NCI-H2171 treated with DMSO at 0.1 percent for 48 hours (cell line): ENCODE data around the gene SFMBT2.
"Not testable (repeated sequence)": the region's sequence is repeated elsewhere in the genome, so short reads cannot be mapped to it uniquely, and the experiment has no call there.

ENCODE experiments used
- DNase-seq: peaks from one replicate; lab custom pipeline; 2025; lab: John Stamatoyannopoulos, UW

Gene SFMBT2

DNA sequence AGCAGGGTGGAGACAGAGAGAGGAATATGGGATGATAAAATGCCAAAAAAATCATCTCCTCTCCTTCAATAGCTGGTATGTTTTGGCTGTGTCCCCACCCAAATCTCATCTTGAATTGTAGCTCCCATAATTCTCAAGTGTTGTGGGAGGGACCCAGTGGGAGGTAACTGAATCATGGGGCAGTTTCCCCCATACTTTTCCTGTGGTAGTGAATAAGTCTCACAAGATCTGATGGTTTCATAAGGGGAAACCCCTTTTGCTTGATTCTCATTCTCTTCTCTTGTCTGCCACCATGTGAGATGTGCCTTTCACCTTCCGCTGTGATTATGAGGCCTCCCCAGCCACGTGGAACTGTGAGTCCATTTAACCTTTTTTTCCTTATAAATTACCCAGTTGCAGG, 226.7 kb downstream of the SFMBT2 start:
- DNase-seq, result not testable (repeated sequence)

DNA sequence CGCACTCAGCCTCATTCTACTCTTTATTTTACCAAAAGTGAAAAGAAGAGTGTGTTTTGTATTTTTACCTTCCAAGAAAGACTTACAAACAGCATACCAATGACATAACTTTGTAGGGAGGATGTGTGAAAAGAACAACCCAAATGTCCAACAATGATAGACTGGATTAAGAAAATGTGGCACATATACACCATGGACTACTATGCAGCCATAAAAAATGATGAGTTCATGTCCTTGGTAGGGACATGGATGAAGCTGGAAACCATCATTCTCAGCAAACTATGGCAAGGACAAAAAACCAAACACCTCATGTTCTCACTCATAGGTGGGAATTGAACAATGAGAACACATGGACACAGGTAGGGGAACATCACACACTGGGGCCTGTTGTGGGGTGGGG, 228.5 kb downstream of the SFMBT2 start:
- not testable (repeated sequence) for DNase-seq

GRCh38 chr10:7181420-7181819, 229.4 kb downstream of the SFMBT2 start:
- no peak for DNase-seq

DNA sequence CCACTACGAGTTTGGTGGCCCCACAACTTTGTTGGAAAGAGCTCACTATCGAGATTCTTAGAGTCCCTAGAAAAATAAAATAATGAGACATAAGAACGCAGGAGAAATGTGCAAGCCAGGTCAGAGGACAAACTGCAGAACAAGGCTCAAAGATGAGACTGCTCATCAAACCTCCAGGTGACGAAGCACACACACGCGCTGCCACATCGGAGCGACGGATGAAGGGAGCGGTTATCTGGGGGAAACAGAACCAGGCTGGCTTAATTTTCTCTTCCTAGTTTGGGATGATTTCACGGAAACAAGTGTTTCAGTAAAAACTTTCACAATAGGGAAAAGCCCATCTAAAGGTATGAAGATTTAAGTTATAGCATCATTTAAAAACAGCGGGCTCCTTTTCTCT, 231.3 kb downstream of the SFMBT2 start:
- no peak for DNase-seq

DNA sequence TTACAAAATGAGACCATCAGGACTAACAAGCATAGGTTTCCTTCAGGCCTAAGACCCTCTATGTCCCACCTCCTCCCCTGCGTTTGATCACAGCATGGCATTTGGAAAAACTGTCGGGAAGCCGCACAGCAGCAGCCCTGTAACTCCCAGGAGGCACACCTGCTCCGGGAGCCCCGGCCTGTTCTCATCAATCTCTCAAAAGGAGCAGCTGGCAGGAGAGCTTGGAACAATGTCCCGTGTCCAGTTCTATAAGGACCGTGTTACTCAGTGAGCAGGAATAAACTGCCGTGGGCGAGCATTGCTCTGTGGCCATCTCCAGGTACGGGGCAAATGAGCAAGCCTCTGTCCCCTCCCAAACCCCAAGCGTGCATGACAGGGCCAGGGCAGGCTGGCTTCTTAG, 236.9 kb downstream of the SFMBT2 start:
- no peak for DNase-seq

- no peak for DNase-seq
Observed at GRCh38 chr10:7171825-7172224, 239.0 kb downstream of the SFMBT2 start.

- DNase-seq, result no peak
Observed at GRCh38 chr10:7170626-7171322, 240.1 kb downstream of the SFMBT2 start.

- no peak for DNase-seq
Observed at GRCh38 chr10:7168414-7168813, 242.4 kb downstream of the SFMBT2 start.

GRCh38 chr10:7165500-7166177, 245.2 kb downstream of the SFMBT2 start:
- DNase-seq, result no peak

DNA sequence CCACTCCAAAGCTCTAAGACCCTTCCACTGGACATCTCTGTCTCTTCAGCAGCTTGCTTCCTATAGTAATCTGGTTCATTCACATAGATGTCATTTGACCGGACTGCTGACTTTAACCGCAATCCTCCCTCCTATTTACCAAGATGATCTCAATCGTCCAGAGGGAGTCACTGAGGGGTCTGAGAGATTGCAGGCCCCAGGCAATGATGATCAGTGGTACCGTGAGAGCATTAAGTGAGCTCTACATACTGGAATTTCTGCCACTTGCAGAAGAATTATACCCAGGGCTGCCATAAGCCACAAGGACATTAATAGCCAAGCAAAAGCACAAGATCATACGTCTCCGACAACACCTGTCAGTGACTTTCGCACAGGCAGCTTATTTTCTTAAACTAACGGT, 245.9 kb downstream of the SFMBT2 start:
- DNase-seq, result no peak

GRCh38 chr10:7162331-7162730, 248.5 kb downstream of the SFMBT2 start:
- DNase-seq, result no peak

DNA sequence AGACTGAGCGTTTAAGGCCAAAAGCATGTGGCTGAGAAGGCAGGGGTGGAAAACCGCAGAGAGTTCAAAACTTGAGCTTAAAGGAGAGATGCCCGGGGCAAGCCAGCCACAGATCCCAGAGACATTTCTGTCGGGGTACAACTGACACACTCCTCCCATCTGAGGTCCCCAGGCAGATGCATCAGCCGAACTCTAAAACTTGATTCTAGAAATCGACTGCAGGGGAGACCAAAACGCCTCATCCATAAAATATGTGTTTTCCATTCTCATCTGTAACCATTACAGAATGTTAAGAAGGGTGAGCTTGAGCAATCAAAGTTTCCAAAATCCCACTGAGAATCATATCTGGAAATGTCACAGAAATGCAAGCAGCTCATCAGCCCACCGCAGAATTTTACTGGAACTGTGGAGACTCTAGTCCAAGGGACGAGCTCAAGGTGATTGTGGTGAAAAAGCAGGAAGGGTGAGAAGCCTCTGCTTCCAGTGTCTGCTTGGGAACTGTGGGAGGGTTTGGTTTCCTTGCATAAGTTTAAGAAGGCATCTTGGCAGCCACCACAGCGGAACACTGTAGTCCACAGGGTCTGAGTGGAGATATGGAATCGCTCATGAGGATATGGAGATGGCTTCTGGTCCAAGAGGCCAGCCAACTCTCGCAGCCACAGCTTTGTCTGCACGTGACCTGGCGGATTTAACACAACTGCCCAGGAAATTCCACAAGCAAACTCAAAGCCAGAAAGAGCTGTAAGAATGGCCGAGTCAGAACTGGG, 249.2 kb downstream of the SFMBT2 start:
- DNase-seq, result no peak

DNA sequence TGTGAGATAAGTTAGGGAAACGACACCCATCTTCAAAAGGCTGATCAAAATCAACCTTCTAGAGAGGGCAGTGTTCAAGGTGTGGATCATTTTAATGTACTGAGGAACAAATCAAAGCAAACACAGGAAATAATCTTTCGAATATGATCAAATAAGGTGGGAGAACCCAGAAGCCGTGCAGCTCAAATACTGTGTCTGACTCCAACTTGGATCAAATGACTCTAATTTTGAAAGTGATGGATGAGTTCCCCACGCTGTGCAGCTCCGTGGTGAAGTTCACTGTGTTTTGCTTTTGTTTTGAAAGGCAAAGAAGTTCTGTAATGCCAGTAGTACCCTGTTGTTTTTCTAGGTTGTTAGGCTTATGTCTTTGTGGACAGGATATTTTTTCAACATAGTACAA, 250.9 kb downstream of the SFMBT2 start:
- no peak for DNase-seq

DNA sequence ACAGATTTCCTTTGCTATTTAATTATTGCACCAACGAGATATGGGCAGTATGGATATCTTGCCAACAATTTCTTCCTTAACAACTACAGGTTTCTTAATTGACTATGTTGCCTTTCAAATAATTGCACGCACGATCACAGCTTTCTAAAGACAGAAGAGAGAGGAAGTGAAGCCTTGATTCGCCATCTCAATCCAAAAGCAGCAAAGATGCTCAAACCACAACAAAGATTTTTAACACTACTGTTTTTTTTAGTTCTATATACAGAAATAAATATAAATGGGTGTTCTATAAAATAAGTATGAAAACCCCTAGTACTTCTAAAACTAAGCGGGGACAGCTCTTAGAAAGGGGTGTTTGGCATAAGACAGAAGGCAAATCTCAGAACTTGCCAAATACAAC, 251.3 kb downstream of the SFMBT2 start:
- DNase-seq, result no peak

DNA sequence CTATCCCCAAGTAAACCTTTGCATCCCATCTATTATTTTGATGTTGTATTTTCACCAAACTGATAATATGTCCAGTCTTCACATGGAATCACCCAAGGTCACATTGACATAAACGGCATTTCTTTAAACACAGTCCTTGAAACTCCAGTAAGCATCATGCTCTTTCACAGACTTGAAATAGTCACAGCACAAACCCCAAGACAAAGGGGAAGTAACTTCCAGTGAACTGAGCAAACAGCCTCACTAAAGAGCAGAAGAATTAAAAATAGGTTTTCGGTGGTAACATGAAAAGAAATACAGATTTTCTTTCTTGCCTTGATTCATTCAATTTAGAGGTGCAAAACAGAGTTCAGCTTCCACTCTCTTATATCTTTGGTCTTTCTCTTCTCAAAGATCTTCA, 253.7 kb downstream of the SFMBT2 start:
- DNase-seq, result no peak

DNA sequence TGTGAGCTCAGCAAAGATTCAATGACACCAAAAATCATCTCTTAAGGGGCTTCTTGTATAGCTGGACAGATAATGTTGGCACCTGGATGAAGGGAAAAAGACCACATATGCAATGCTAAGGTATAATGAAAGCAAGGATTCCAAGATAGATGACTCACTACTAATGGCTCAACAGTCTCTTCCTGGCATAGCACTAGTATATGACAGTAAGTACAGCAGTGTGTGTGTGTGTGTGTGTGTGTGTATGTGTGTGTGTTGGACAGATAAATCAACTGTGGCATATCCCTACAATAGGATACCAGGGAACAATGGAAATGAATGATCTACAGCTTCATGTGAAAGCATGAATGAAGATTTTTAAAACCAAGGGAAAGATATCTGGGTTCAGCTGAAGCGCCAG, 257.1 kb downstream of the SFMBT2 start:
- no peak for DNase-seq

DNA sequence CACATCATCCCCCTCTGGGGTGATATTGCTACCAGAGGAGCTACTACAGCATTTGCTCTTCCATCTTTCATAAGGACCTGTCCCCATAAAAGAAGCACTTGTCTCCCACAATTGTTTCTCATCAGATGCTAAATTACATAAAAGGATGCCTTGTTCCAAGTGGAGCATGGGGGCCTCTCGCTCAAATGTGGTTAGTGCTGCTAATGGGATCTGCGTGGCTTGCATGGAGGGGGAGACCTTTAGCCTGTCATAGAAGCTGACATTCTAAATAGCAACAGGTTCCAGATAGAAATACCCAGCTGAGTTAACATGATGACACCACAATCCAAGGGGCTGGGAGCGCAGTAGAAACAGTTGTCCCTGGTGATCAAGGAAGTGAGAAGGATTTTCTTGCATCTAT, 257.9 kb downstream of the SFMBT2 start:
- no peak for DNase-seq

GRCh38 chr10:7152341-7152740, 258.5 kb downstream of the SFMBT2 start:
- DNase-seq, result no peak

- DNase-seq, result no peak
Observed at GRCh38 chr10:7151538-7151937, 259.3 kb downstream of the SFMBT2 start.

DNA sequence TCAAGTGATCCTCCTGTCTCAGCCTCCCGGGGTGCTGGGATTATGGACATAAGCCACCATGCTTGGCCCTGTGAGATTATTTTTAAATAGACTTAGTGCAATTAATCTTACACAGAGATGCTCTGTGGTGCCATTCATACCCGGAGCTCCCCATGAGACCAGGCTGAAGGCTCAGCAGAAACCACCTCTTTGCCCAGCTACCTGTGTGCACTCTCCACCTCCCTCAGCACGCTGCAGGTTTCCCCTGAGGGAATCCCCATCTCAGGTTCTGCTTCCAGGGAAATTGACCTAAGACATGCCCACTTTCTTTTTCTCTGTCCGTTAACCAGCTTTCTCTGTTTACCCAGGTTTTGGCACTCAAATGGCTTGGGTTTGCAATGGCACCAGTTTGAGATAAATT, 260.5 kb downstream of the SFMBT2 start:
- no peak for DNase-seq

GRCh38 chr10:7146189-7146588, 264.6 kb downstream of the SFMBT2 start:
- no peak for DNase-seq

DNA sequence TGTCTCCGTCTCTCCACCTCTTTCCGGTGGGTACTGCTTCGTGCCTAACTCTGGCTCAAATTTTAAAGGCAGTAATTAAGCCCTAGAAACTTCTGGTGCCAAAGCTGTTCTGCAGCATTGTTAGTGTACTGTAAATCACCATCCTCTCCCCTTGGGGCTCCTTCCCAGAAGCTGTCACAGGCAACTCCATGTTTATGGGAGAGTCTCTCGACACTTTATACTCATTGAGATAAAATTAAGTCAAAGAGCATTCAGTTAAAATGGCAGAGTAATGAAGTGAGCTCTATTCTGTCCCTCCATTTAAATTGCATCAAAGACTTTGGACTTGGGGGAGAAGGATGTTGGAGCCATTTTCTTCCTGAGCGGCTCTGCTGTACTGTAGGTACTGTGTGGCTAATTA, 274.8 kb downstream of the SFMBT2 start:
- no peak for DNase-seq

GRCh38 chr10:7135188-7135587, 275.6 kb downstream of the SFMBT2 start:
- no peak for DNase-seq
